AG04449 (cell line): Measurements from ENCODE around the gene SH2D3C.

ENCODE experiments used
- CTCF ChIA-PET: fragments of 350-600 bp; formaldehyde crosslinking; extraction: SDS; loops from one replicate; lab custom pipeline; 2021; ENCODE audit warnings: antibody characterized with exemption; lab: Yijun Ruan, JAX
- POLR2A ChIA-PET: fragments of 400-600, 350-600 bp; formaldehyde crosslinking; extraction: SDS; loops from one replicate; lab custom pipeline; 2020; ENCODE audit warnings: antibody characterized with exemption, inconsistent platforms; lab: Yijun Ruan, JAX
- DNase-seq: peaks from one replicate; pipeline ENCODE4 v3.0.0-alpha.2; 2010; ENCODE audit warnings: low read depth, low spot score
- H3K4me3 ChIP-seq: 2 replicates; pipeline ENCODE4 v1.5.1; 2011; ENCODE audit warnings: low read depth, mild to moderate bottlenecking, control low read depth, low read length
- CTCF ChIP-seq: IDR thresholded peaks from one replicate; pipeline ENCODE4 v1.5.1; 2011; ENCODE audit warnings: mild to moderate bottlenecking, moderate library complexity, low read length, control low read depth, inconsistent platforms; ENCODE audit not compliant: insufficient read depth; ENCODE audit errors: missing control alignments

The SH2D3C gene

DNA sequence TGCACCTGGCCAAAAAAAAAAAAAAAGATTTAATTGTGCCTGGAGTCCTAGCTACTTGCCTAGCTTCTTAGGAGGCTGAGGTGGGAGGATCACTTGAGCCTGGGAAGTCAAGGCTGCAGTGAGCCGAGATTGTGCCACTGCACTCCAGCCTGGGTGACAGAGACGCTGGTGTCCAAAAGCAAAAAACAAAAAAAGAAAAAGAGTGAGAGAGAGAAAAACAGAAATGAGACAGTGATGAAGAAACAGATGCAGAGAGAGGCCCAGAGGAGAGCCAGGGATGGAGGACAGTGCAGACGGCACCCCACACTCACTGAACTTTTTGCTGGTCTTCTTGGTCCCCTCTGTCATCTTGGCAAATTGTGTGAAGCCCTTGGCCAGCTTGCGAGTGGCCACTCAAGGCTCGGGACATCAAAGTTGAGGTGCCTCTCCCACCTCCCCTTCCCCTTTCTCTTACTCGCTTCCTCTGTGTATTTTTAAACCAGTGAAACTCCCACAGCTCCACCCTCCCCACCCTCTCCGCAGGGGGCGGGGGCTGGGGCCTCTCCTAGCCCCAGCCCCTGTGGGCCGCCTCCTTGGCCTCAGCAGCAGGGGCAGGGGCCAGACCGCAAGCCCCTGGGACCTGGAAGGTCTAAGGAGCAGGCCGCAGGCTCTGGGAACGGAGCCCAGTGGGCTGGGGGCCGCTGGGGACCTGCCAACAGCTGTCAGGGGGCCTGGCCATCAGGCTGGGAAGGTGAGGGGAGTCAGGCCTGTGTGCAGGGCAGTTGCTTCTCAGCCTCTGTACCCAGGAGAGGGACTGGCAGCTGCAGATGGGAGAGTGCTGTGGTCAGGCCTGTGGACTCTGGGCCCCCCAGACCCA, at the start of gene SH2D3C:
TSS of gene SH2D3C (minus strand) at position 387 of the 856 bp plus-strand sequence. CDS start at position 348, 39 bp downstream.
- no peak for DNase-seq
- TF ChIP-seq CTCF, result no peak
- ChIA-PET POLR2A (interaction anchor here (0.6 to 0.7 kb wide), 2 partner anchors 47 to 80 kb away, joined by 4 to 8 read pairs; no protein-coding TSS in a partner anchor), CTCF (interaction anchor here (1.1 to 10.9 kb wide), 4 partner anchors 38 to 170 kb away, joined by 3 to 69 read pairs (median 5); partner anchors contain the start of gene TOR2A)
- no peak within 1 kb of the TSS for H3K4me3 ChIP-seq

DNA sequence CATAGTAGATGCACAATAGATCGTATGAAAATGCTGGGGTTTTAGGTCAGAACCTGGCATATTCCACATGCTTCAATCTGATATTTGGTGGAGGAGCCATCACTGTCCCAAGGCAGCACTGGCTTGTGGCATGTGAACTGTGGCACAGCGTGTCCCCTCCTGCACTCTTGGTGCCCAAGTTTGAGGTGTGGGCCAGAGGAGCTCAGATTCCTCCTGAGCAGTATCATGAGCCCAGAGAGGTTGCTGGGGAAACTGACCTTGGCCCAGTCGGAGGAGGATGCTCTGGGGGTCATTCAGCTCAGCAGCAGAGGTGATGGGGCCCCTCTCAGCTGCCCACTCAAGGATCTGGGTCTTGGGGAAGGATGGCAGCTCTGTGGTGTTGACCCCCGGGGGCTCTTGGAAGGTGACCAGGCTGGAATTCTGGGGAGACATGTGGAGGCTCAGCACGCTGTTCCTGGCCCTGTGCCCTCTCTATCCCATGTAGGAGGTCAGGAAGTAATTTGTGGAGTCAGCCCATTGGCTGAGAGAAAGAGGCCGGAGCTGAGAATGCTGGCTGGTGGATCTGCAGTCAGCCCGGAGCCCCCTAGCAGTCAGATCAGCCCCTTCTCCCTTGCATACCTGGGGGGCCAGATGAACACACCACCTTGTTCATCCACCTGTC, 47.9 kb upstream of the SH2D3C start:
- no peak for DNase-seq
- ChIA-PET POLR2A (no interaction called here), CTCF (interaction anchor here (0.9 kb wide), 2 partner anchors 9 to 27 kb away, joined by 3 read pairs; no protein-coding TSS in a partner anchor)
- no peak overlapping the region for H3K4me3 ChIP-seq
- no peak for TF ChIP-seq CTCF

GRCh38 chr9:127825319-127826051, 47.0 kb upstream of the SH2D3C start:
- ChIA-PET POLR2A (no interaction called here), CTCF (interaction anchor here (0.7 to 1.2 kb wide), 3 partner anchors 8 to 28 kb away, joined by 3 to 5 read pairs (median 3); no protein-coding TSS in a partner anchor)
- DNase-seq, result no peak
- TF ChIP-seq CTCF, result peak; percentile 33
- H3K4me3 ChIP-seq, result no peak overlapping the region

- POLR2A ChIA-PET, result no interaction called here
- TF ChIP-seq CTCF, result no peak
- no peak overlapping the region for H3K4me3 ChIP-seq
- no peak for DNase-seq
- CTCF ChIA-PET, result interaction anchor here (0.8 kb wide), 1 partner anchor 38 kb away, joined by 3 read pairs; no protein-coding TSS in a partner anchor
These were observed 43.6 kb upstream of the SH2D3C start for GRCh38 chr9:127822108-127822507.

DNA sequence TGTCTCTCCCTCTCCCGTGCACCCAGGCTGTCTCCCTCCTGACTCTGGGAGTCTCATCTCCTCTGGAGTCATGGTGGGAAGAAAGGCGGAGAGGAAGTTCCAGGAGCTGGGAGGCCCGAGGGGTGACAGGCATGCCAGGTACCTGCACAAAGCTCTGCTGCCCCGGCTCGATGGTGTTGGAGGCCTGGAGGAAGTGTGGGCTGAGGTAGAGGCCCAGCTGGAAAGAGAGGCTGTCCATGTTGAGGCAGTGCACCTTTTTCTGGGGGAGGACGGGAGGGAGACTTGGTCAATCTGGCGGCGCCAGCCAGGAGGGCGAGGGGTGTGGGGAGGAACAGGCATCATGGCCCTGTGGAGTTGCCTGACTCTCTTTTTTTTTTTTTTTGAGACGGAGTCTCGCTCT, 40.1 kb upstream of the SH2D3C start:
- no peak for TF ChIP-seq CTCF
- POLR2A ChIA-PET, result interaction anchor here (1.2 kb wide), 1 partner anchor 16 kb away, joined by 3 read pairs; the partner anchor contains the start of gene FPGS
- CTCF ChIA-PET, result interaction anchor here (0.9 to 1.5 kb wide), 3 partner anchors 51 to 299 kb away, joined by 3 to 5 read pairs (median 3); no protein-coding TSS in a partner anchor
- H3K4me3 ChIP-seq, result no peak overlapping the region
- DNase-seq, result no peak
